Cardiac muscle cell (in vitro differentiated cells and primary cell): ENCODE data around the gene ITPKA. TPM values are rescaled to one million over a fixed set of nuclear protein-coding genes. Genes with fewer than 3 reads are reported as not detected.

Experiments
- DNase-seq, 2 donors: peaks; one replicate each; pipeline versions ENCODE4 v3.0.0 to v3.0.0-alpha.2; 2010 to 2017; ENCODE audit warnings: low read depth in 1 of 2, low spot score in 1 of 2
- H3K27ac ChIP-seq: fragments of 200-600 bp; sonication (generic); 2 replicates; pipeline ENCODE4 v1.5.1; 2016
- H3K27me3 ChIP-seq: fragments of 200-600 bp; sonication (generic); 2 replicates; pipeline ENCODE4 v1.6.0; 2016; ENCODE audit warnings: control low read depth
- H3K36me3 ChIP-seq: fragments of 200-600 bp; sonication (generic); 2 replicates; pipeline ENCODE4 v1.5.1; 2016; ENCODE audit warnings: control low read depth
- H3K4me1 ChIP-seq: fragments of 200-600 bp; sonication (generic); 2 replicates; pipeline ENCODE4 v1.8.1; 2017; ENCODE audit warnings: low read depth, mild to moderate bottlenecking, mixed run types
- H3K4me3 ChIP-seq: fragments of 200-600 bp; sonication (generic); 2 replicates; pipeline ENCODE4 v1.5.1; 2016; ENCODE audit warnings: mild to moderate bottlenecking
- H3K9me3 ChIP-seq: fragments of 200-600 bp; sonication (generic); 2 replicates; pipeline ENCODE4 v1.5.1; 2017; ENCODE audit warnings: low read depth, mild to moderate bottlenecking, control low read depth
- CTCF ChIP-seq: IDR thresholded peaks from 2 replicates; pipeline ENCODE4 v1.5.1; 2012; ENCODE audit warnings: low read depth, mild to moderate bottlenecking, low read length
- polyA plus RNA-seq: library from polyadenylated mRNA; unstranded; fragments of >200 nt; fragmentation: Nextera tagmentation; extraction: Ambion mirVana; gene quantifications from 2 replicates; pipeline ENCODE4 v1.2.1, GENCODE V29; 2016
- total RNA-seq: library from RNA; depleted of rRNA; stranded (reverse); fragments of >200 nt; gene quantifications from 2 replicates; pipeline ENCODE4 v1.2.3, GENCODE V29; 2016

ITPKA gene
- total and polyA plus RNA-seq, 2 experiments from 2014 or later: 6.0 to 6.4 TPM

- no peaks in the 10 kb centered on the region for H3K9me3 ChIP-seq
- H3K4me1 ChIP-seq: peaks cover 6% of the 10 kb centered on the region
- no peaks in the 10 kb centered on the region for H3K36me3 ChIP-seq
- DNase-seq: no peak
- no peak for TF ChIP-seq CTCF
- no peak overlapping the region for H3K27ac ChIP-seq
- no peak overlapping the region for H3K4me3 ChIP-seq
- peaks cover 100% of the 10 kb centered on the region for H3K27me3 ChIP-seq
Observed at GRCh38 chr15:41506796-41507341, 13.2 kb downstream of the ITPKA start.

GRCh38 chr15:41507820-41508290 lies 14.2 kb downstream of the ITPKA start:
- TF ChIP-seq CTCF: no peak
- no peak for DNase-seq
- Histone ChIP-seq H3K36me3 (no peaks in the 10 kb centered on the region), H3K27ac (no peak overlapping the region), H3K27me3 (peaks cover 100% of the 10 kb centered on the region), H3K9me3 (no peaks in the 10 kb centered on the region), H3K4me1 (peaks cover 6% of the 10 kb centered on the region), H3K4me3 (no peak overlapping the region)

GRCh38 chr15:41510728-41511127 lies 17.1 kb downstream of the ITPKA start:
- H3K27me3 ChIP-seq: peaks cover 81% of the 10 kb centered on the region
- H3K36me3 ChIP-seq: no peaks in the 10 kb centered on the region
- no peak overlapping the region for H3K4me3 ChIP-seq
- peaks cover 6% of the 10 kb centered on the region for H3K4me1 ChIP-seq
- H3K9me3 ChIP-seq: no peaks in the 10 kb centered on the region
- no peak overlapping the region for H3K27ac ChIP-seq
- DNase-seq: no peak
- TF ChIP-seq CTCF: no peak

GRCh38 chr15:41511331-41511898 lies 17.7 kb downstream of the ITPKA start:
- H3K4me3 ChIP-seq: peak overlapping the region; percentile 15
- H3K4me1 ChIP-seq: peaks cover 6% of the 10 kb centered on the region
- peaks cover 74% of the 10 kb centered on the region for H3K27me3 ChIP-seq
- DNase-seq: no peak
- H3K36me3 ChIP-seq: no peaks in the 10 kb centered on the region
- no peaks in the 10 kb centered on the region for H3K9me3 ChIP-seq
- TF ChIP-seq CTCF: no peak
- H3K27ac ChIP-seq: no peak overlapping the region

- H3K4me3 ChIP-seq: peak overlapping the region; percentile 15
Observed at GRCh38 chr15:41511899-41512369, 18.3 kb downstream of the ITPKA start.

More at GRCh38 chr15:41511899-41512369, 18.3 kb downstream of the ITPKA start:
- Histone ChIP-seq H3K4me1 (peaks cover 6% of the 10 kb centered on the region), H3K36me3 (no peaks in the 10 kb centered on the region), H3K27me3 (peaks cover 69% of the 10 kb centered on the region), H3K9me3 (no peaks in the 10 kb centered on the region), H3K27ac (no peak overlapping the region)
- no peak for TF ChIP-seq CTCF
- no peak for DNase-seq
